HEK293T (cell line): ENCODE data around the gene LIMS4.
"Not testable (repeated sequence)": the region's sequence is repeated elsewhere in the genome, so short reads cannot be mapped to it uniquely, and the experiment has no call there.

Experiments used
- ARNT ChIP-seq: fragments of 450-650 bp; IDR thresholded peaks from 2 replicates; pipeline ENCODE4 v1.6.1; 2017; ENCODE audit warnings: mild to moderate bottlenecking
- BHLHE40 ChIP-seq: fragments of 450-650 bp; IDR thresholded peaks from 2 replicates; pipeline ENCODE4 v1.6.1; 2016; ENCODE audit warnings: mild to moderate bottlenecking, moderate library complexity, borderline replicate concordance
- FOXA1 ChIP-seq: fragments of 450-650 bp; IDR thresholded peaks from 2 replicates; pipeline ENCODE4 v1.6.1; 2016; ENCODE audit warnings: mild to moderate bottlenecking
- HDGF ChIP-seq: fragments of 450-650 bp; IDR thresholded peaks from 2 replicates; pipeline ENCODE4 v1.6.1; 2017; ENCODE audit warnings: antibody characterized with exemption, borderline replicate concordance
- LEF1 ChIP-seq: fragments of 450-650 bp; IDR thresholded peaks from 2 replicates; pipeline ENCODE4 v1.6.1; 2017; ENCODE audit warnings: mild to moderate bottlenecking, borderline replicate concordance
- PKNOX1 ChIP-seq: fragments of 450-650 bp; IDR thresholded peaks from 2 replicates; pipeline ENCODE4 v1.6.1; 2016
- SP1 ChIP-seq: fragments of 450-650 bp; IDR thresholded peaks from 2 replicates; pipeline ENCODE4 v1.6.1; 2017
- TARDBP ChIP-seq: fragments of 450-650 bp; IDR thresholded peaks from 2 replicates; pipeline ENCODE4 v1.6.1; 2016
- ZNF384 ChIP-seq: fragments of 450-650 bp; IDR thresholded peaks from 2 replicates; pipeline ENCODE4 v1.6.1; 2016

- not testable (repeated sequence) for TF ChIP-seq LEF1, BHLHE40, HDGF, FOXA1, SP1, ARNT, ZNF384, TARDBP, PKNOX1
These were observed 16.1 kb downstream of the LIMS4 start for GRCh38 chr2:110456291-110457213.
